GM12878 (cell line): ENCODE results near the gene FBXO27. TPM values are rescaled to one million over a fixed set of nuclear protein-coding genes. Genes with fewer than 3 reads are reported as not detected.

Experiments used
- ATAC-seq: fragments of 200-7000 bp; cut with Tn5 transposase; 3 replicates; pipeline ENCODE4 v1.9.1; 2020; ENCODE audit warnings: mild to moderate bottlenecking, moderate library complexity
- BruUV-seq: library from RNA; stranded (reverse); fragments of 400-500 nt; replicated peaks from 2 replicates; lab custom pipeline; 2021; lab: Mats Ljungman, UMichigan
- CTCF ChIA-PET: fragments of 300-600 bp; sonication (Branson Sonifier 250); formaldehyde crosslinking; extraction: SDS; loops from one replicate; lab custom pipeline; 2021; ENCODE audit warnings: inconsistent platforms; lab: Yijun Ruan, JAX
- POLR2A ChIA-PET: fragments of 350-600 bp; formaldehyde crosslinking; extraction: SDS; loops from one replicate; lab custom pipeline; 2021; ENCODE audit warnings: inconsistent platforms; lab: Charles Lee
- RAD21 ChIA-PET: fragments of 300-600 bp; sonication (Branson Sonifier 250); formaldehyde crosslinking; loops from one replicate; lab custom pipeline; 2023; ENCODE audit warnings: antibody characterized with exemption; ENCODE audit not compliant: unreplicated experiment; lab: Charles Lee
- SMC1A ChIA-PET: fragments of 300-600 bp; sonication (Branson Sonifier 250); formaldehyde crosslinking; loops from one replicate; lab custom pipeline; 2023; ENCODE audit not compliant: unreplicated experiment, uncharacterized antibody; lab: Charles Lee
- DNase-seq: peaks from one replicate; pipeline ENCODE4 v3.0.0-alpha.2; 2011; ENCODE audit warnings: low read depth, low spot score
- FAIRE-seq: peaks from 3 replicates; lab custom pipeline; 2011; peaks lifted over from hg19 to GRCh38; lab: Jason Lieb, UNC
- H2AFZ ChIP-seq: 2 replicates; pipeline ENCODE4 v1.6.0; 2011; ENCODE audit warnings: low read depth, low read length, control low read depth; ENCODE audit not compliant: control insufficient read depth
- H3K27ac ChIP-seq: 2 replicates; pipeline ENCODE4 v1.5.1; 2011; ENCODE audit warnings: control low read depth; ENCODE audit not compliant: control insufficient read depth, insufficient read depth
- H3K27me3 ChIP-seq, 2 experiments: replicated peaks in 1 of 2; 2 replicates each; pipeline versions ENCODE4 v1.6.0 to v1.6.1; 2011; ENCODE audit warnings: low read length in 1 of 2; ENCODE audit not compliant: control insufficient read depth in 2 of 2, insufficient read depth in 2 of 2
- H3K36me3 ChIP-seq, 2 experiments: 2 replicates each; pipeline ENCODE4 v1.5.1; 2011; ENCODE audit warnings: low read length in 1 of 2; ENCODE audit not compliant: control insufficient read depth in 2 of 2, insufficient read depth in 2 of 2
- H3K4me1 ChIP-seq: 2 replicates; pipeline ENCODE4 v1.6.1; 2011; ENCODE audit warnings: mild to moderate bottlenecking, low read length, moderate library complexity, mixed read lengths; ENCODE audit not compliant: control insufficient read depth, insufficient read depth
- H3K4me2 ChIP-seq: 2 replicates; pipeline ENCODE4 v1.6.0; 2011; ENCODE audit warnings: control low read depth; ENCODE audit not compliant: control insufficient read depth, insufficient read depth
- H3K4me3 ChIP-seq: fragments of 200-600 bp; sonication (generic); 2 replicates; pipeline ENCODE4 v1.5.1; 2016
- H3K79me2 ChIP-seq: 2 replicates; pipeline ENCODE4 v1.6.0; 2011; ENCODE audit warnings: low read length; ENCODE audit not compliant: control insufficient read depth, insufficient read depth
- H3K9ac ChIP-seq: 2 replicates; pipeline ENCODE4 v1.8.0; 2011; ENCODE audit warnings: low read length, control low read depth, mixed read lengths; ENCODE audit not compliant: control insufficient read depth, insufficient read depth
- H3K9me3 ChIP-seq: replicated peaks from 3 replicates; pipeline ENCODE4 v1.5.1; 2011; ENCODE audit warnings: mild to moderate bottlenecking, low read length; ENCODE audit not compliant: control insufficient read depth, insufficient read depth
- H4K20me1 ChIP-seq: 2 replicates; pipeline ENCODE4 v1.6.0; 2011; ENCODE audit not compliant: control insufficient read depth, insufficient read depth
- BACH1 ChIP-seq: fragments of 450-650 bp; IDR thresholded peaks from 2 replicates; pipeline ENCODE4 v1.6.1; 2017; ENCODE audit warnings: mild to moderate bottlenecking, borderline replicate concordance
- CUX1 ChIP-seq: IDR thresholded peaks from 2 replicates; pipeline ENCODE4 v1.6.1; 2012; ENCODE audit warnings: improper control_type of control experiment, low read depth, low read length; ENCODE audit not compliant: insufficient replicate concordance
- KAT2A ChIP-seq: conservative IDR thresholded peaks from 2 replicates; pipeline ENCODE4 v1.6.1; 2011; ENCODE audit warnings: low read depth, low read length; ENCODE audit not compliant: control insufficient read depth
- POU2F2 ChIP-seq: IDR thresholded peaks from 3 replicates; pipeline ENCODE4 v1.6.1; 2011; ENCODE audit warnings: low read depth, mild to moderate bottlenecking, low read length, borderline replicate concordance
- PRDM15 ChIP-seq: fragments of 450-650 bp; formaldehyde crosslinking; IDR thresholded peaks from 2 replicates; pipeline ENCODE4 v1.4.0; 2020; ENCODE audit warnings: mild to moderate bottlenecking, moderate library complexity
- TARDBP ChIP-seq: IDR thresholded peaks from 2 replicates; pipeline ENCODE4 v1.6.1; 2016; ENCODE audit warnings: borderline replicate concordance
- ZNF274 ChIP-seq: IDR thresholded peaks from one replicate; pipeline ENCODE4 v1.8.0; 2011; ENCODE audit not compliant: insufficient read length, insufficient read depth
- ZNF622 ChIP-seq: fragments of 450-650 bp; IDR thresholded peaks from 2 replicates; pipeline ENCODE4 v1.6.1; 2017; ENCODE audit warnings: mild to moderate bottlenecking, inconsistent platforms
- ZNF687 ChIP-seq: fragments of 450-650 bp; IDR thresholded peaks from 2 replicates; pipeline ENCODE4 v1.6.1; 2017; ENCODE audit warnings: mild to moderate bottlenecking, moderate library complexity
- WGBS: methylation state at CpG from one replicate; pipeline ENCODE4 v1.1.6; 2016; ENCODE audit warnings: low lambda C conversion rate; ENCODE audit not compliant: insufficient replicate concordance, insufficient coverage; ENCODE audit errors: missing lambda C conversion rate; 5-methylcytosine and 5-hydroxymethylcytosine counted together
- in situ Hi-C: fragments of 300-500 bp; cut with MboI; formaldehyde crosslinking; loops from 9 replicates; pipeline ENCODE4 v1.14.3; 2018; ENCODE audit warnings: mixed read lengths
- intact Hi-C: fragments of 100-400 bp; cut with micrococcal nuclease; formaldehyde crosslinking; loops from one replicate; pipeline ENCODE4 v1.14.2; 2022; ENCODE audit not compliant: unreplicated experiment
- polyA plus RNA-seq, 11 experiments: library from polyadenylated mRNA; depleted of rRNA in 4 of 11; unstranded in 6 of 11; stranded (reverse) in 5 of 11; fragments of >200 nt; fragmentation: Nextera tagmentation in 4 of 11; fragmentation: Illumina TruSeq in 1 of 11; extraction: Ambion mirVana in 4 of 11; extraction: Trizol in 1 of 11; gene quantifications; 1 replicate in 1 of 11; 2 replicates in 10 of 11; pipeline versions ENCODE4 v1.2.1 to v1.2.3, GENCODE V29; 2011 to 2016; ENCODE audit warnings: inconsistent platforms in 2 of 11, missing spikeins in 2 of 11, low read depth in 1 of 11
- total RNA-seq, 4 experiments: library from RNA; depleted of rRNA in 3 of 4; stranded (reverse); fragments of >200 nt in 3 of 4; fragmentation: Illumina TruSeq in 1 of 4; extraction: Trizol in 1 of 4; gene quantifications; 2 replicates each; pipeline versions ENCODE4 v1.2.1 to v1.2.3, GENCODE V29; 2013 to 2021

Gene FBXO27
- total and polyA plus RNA-seq, 10 of the 15 experiments (the other 5 are each of a cell fraction or from before 2014, with no cell fraction given), result 3.1 to 15.4 (median 7.1) TPM

- H3K27ac ChIP-seq, result no peak within 1 kb of the TSS
- BruUV-seq, result no TSS peak
- H3K27me3 ChIP-seq, result peaks cover 0 to 3% of the 10 kb centered on the region in 2 experiments; a peak in 2 of 4 replicates
- ChIA-PET RAD21 (interaction anchor here (0.6 to 3.9 kb wide), 10 partner anchors 9 to 71 kb away, joined by 3 to 27 read pairs (median 4); partner anchors contain the start of gene FBXO27), CTCF (interaction anchor here (0.7 to 4.0 kb wide), 17 partner anchors 9 to 105 kb away, joined by 3 to 28 read pairs (median 4); no protein-coding TSS in a partner anchor), SMC1A (interaction anchor here (0.8 to 4.2 kb wide), 7 partner anchors 12 to 62 kb away, joined by 3 to 20 read pairs (median 4); no protein-coding TSS in a partner anchor), POLR2A (interaction anchor here (0.6 to 2.6 kb wide), 7 partner anchors 32 to 126 kb away, joined by 3 to 12 read pairs (median 4); partner anchors contain the start of gene FBXO27)
- H3K9me3 ChIP-seq, result peaks cover 2% of the 10 kb centered on the region; the same call in 2 of the 3 replicates
- H3K4me3 ChIP-seq, result no peak within 1 kb of the TSS
- H3K9ac ChIP-seq, result no peak within 1 kb of the TSS
- ATAC-seq, result peak; percentile 50
- no peaks in the 10 kb centered on the region for H3K36me3 ChIP-seq
- no peaks in the 10 kb centered on the region for H4K20me1 ChIP-seq
- no peak within 1 kb of the TSS; the same call in 1 of the 2 replicates for H2AFZ ChIP-seq
- H3K4me1 ChIP-seq, result peaks cover 21% of the 10 kb centered on the region
- no peaks in the 10 kb centered on the region for H3K79me2 ChIP-seq
- WGBS, result 13% methylated on average over 35 of the region's 63 CpGs
- in situ Hi-C loops (no loop called here), intact Hi-C loops (loop anchor here (5.0 to 10.0 kb wide), 2 partner anchors 47 to 429 kb away; partner anchors contain the start of gene ZFP36)
- FAIRE-seq, result no peak
- H3K4me2 ChIP-seq, result peak within 1 kb of the TSS; percentile 59; the same call in 1 of the 2 replicates
- no peak for DNase-seq
- TF ChIP-seq POU2F2 (no peak), ZNF687 (no peak), BACH1 (no peak), ZNF274 (no peak), TARDBP (no peak), KAT2A (no peak), CUX1 (no peak), ZNF622 (no peak), PRDM15 (CRISPR knock-in tag) (no peak)
Observed at GRCh38 chr19:38975214-38975860, 57.0 kb downstream of the FBXO27 start, which contains the start of gene FBXO17. Gene FBXO17 (minus strand): TSS chr19:38975742. CDS start chr19:38950319, 25,423 bp downstream.
